ENCODE measurements around the gene EPB41L4A.

Gene EPB41L4A

GRCh38 chr5:112384523-112384922 is 34.6 kb downstream of the EPB41L4A start:
- no peaks in the 10 kb centered on the region for H3K4me1 ChIP-seq (ENCODE audit: low read length)
- no peak for TF ChIP-seq EZH2phosphoT487 (IDR thresholded peaks at IDR 0.05; ENCODE audit: low read length)
- no peak for TF ChIP-seq CTCF (IDR thresholded peaks at IDR 0.05; ENCODE audit: low read length)
- no peak for TF ChIP-seq EZH2 (optimal IDR thresholded peaks at IDR 0.05; ENCODE audit: low read depth, low read length)

GRCh38 chr5:112382886-112383285 is 36.2 kb downstream of the EPB41L4A start:
- Histone ChIP-seq H2AFZ (ENCODE audit: low read length) (no peak overlapping the region), H3K4me1 (ENCODE audit: low read length) (no peaks in the 10 kb centered on the region), H3K9me3 (replicated peaks; ENCODE audit: insufficient read depth, low read length) (no peaks in the 10 kb centered on the region), H3K9ac (ENCODE audit: low read length) (no peak overlapping the region), H3K79me2 (ENCODE audit: low read length) (no peaks in the 10 kb centered on the region), H3F3A (ENCODE audit: insufficient read depth, low read length) (no peaks in the 10 kb centered on the region), H3K36me3 (replicated peaks; ENCODE audit: insufficient read depth, low read length) (no peaks in the 10 kb centered on the region), H3K27me3 (replicated peaks; ENCODE audit: insufficient read depth, low read length) (no peaks in the 10 kb centered on the region), H3K4me3 (ENCODE audit: low read length) (no peak overlapping the region), H3K9me2 (replicated peaks; ENCODE audit: insufficient read depth, low read length) (no peaks in the 10 kb centered on the region), H4K20me1 (ENCODE audit: insufficient read depth, low read length) (no peaks in the 10 kb centered on the region), H3K4me2 (ENCODE audit: low read depth, low read length) (no peak overlapping the region), H3K27ac (ENCODE audit: low read length) (no peak overlapping the region)
- TF ChIP-seq EZH2phosphoT487 (IDR thresholded peaks at IDR 0.05; ENCODE audit: low read length) (no peak), CTCF (IDR thresholded peaks at IDR 0.05; ENCODE audit: low read length) (no peak), EZH2 (optimal IDR thresholded peaks at IDR 0.05; ENCODE audit: low read depth, low read length) (no peak)
- DNase-seq = no peak

More at GRCh38 chr5:112384523-112384922, 34.6 kb downstream of the EPB41L4A start:
- H3K36me3 ChIP-seq (replicated peaks; ENCODE audit: insufficient read depth, low read length) = no peaks in the 10 kb centered on the region
- no peaks in the 10 kb centered on the region for H3K27me3 ChIP-seq (replicated peaks; ENCODE audit: insufficient read depth, low read length)
- no peaks in the 10 kb centered on the region for H3K9me3 ChIP-seq (replicated peaks; ENCODE audit: insufficient read depth, low read length)
- no peaks in the 10 kb centered on the region for H3F3A ChIP-seq (ENCODE audit: insufficient read depth, low read length)
- no peaks in the 10 kb centered on the region for H3K79me2 ChIP-seq (ENCODE audit: low read length)
- no peak for DNase-seq
- no peak overlapping the region for H2AFZ ChIP-seq (ENCODE audit: low read length)
- H3K27ac ChIP-seq (ENCODE audit: low read length) = no peak overlapping the region
- H3K4me3 ChIP-seq (ENCODE audit: low read length) = no peak overlapping the region
- no peaks in the 10 kb centered on the region for H3K9me2 ChIP-seq (replicated peaks; ENCODE audit: insufficient read depth, low read length)
- H3K4me2 ChIP-seq (ENCODE audit: low read depth, low read length) = no peak overlapping the region
- H3K9ac ChIP-seq (ENCODE audit: low read length) = no peak overlapping the region
- no peaks in the 10 kb centered on the region for H4K20me1 ChIP-seq (ENCODE audit: insufficient read depth, low read length)

DNA sequence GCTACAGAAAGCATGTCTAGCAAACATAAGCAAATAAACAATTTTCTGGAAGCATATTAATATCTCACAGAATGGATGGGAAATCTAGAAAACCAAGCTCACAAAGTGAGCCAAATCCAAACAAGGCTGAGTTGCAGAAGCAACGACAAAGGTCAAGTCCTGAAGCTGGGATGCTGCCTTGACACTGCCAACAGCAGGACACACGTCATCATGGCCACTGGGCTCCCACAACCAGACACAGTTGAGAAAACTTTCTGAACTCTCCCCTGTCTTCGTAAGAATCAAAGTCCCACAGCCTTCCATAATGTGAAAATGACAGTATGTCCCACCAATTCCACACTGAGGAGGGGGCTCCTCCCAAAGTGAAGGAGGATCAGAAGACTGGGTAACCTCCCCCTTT is 37.6 kb downstream of the EPB41L4A start:
- TF ChIP-seq EZH2phosphoT487 (IDR thresholded peaks at IDR 0.05; ENCODE audit: low read length) (no peak), CTCF (IDR thresholded peaks at IDR 0.05; ENCODE audit: low read length) (no peak), EZH2 (optimal IDR thresholded peaks at IDR 0.05; ENCODE audit: low read depth, low read length) (no peak)
- no peak overlapping the region for H2AFZ ChIP-seq (ENCODE audit: low read length)
- no peaks in the 10 kb centered on the region for H3K9me2 ChIP-seq (replicated peaks; ENCODE audit: insufficient read depth, low read length)

More for the DNA sequence above, 37.6 kb downstream of the EPB41L4A start:
- Histone ChIP-seq H3K36me3 (replicated peaks; ENCODE audit: insufficient read depth, low read length) (no peaks in the 10 kb centered on the region), H3K9ac (ENCODE audit: low read length) (no peak overlapping the region), H3K4me2 (ENCODE audit: low read depth, low read length) (no peak overlapping the region), H3K4me1 (ENCODE audit: low read length) (no peaks in the 10 kb centered on the region), H3K27me3 (replicated peaks; ENCODE audit: insufficient read depth, low read length) (no peaks in the 10 kb centered on the region), H3F3A (ENCODE audit: insufficient read depth, low read length) (no peaks in the 10 kb centered on the region), H3K9me3 (replicated peaks; ENCODE audit: insufficient read depth, low read length) (no peaks in the 10 kb centered on the region), H3K4me3 (ENCODE audit: low read length) (no peak overlapping the region), H3K79me2 (ENCODE audit: low read length) (no peaks in the 10 kb centered on the region), H3K27ac (ENCODE audit: low read length) (no peak overlapping the region), H4K20me1 (ENCODE audit: insufficient read depth, low read length) (no peaks in the 10 kb centered on the region)
- DNase-seq = no peak
